ENCODE results near the gene CC2D2A. TPM values are rescaled to one million over a fixed set of nuclear protein-coding genes. Genes with fewer than 3 reads are reported as not detected.
"Not testable (repeated sequence)": the region's sequence is repeated elsewhere in the genome, so short reads cannot be mapped to it uniquely, and the experiment has no call there.

Gene CC2D2A
- total and polyA plus RNA-seq, 2 experiments from 2014 or later: 17.3 to 43.5 TPM

DNA sequence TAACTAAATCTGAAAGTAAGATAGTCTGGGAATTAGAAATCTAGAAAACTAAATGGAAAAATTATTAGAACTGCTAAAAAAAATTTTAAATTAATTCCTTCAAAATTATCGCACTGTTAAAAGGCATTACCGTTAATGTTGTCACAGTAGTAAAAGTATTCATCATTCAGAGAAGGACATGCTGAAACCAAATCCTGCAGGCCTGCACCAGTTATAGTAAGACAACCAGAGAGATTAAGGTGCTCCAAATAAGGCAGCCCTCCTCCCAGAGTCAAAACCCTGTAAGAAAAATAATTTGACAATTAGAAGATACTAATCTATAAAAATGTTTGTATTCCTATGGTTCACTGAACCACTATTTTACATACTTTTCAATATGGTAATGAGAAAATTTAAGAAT, 142.5 kb downstream of the CC2D2A start:
- TF ChIP-seq, protein P1, sequence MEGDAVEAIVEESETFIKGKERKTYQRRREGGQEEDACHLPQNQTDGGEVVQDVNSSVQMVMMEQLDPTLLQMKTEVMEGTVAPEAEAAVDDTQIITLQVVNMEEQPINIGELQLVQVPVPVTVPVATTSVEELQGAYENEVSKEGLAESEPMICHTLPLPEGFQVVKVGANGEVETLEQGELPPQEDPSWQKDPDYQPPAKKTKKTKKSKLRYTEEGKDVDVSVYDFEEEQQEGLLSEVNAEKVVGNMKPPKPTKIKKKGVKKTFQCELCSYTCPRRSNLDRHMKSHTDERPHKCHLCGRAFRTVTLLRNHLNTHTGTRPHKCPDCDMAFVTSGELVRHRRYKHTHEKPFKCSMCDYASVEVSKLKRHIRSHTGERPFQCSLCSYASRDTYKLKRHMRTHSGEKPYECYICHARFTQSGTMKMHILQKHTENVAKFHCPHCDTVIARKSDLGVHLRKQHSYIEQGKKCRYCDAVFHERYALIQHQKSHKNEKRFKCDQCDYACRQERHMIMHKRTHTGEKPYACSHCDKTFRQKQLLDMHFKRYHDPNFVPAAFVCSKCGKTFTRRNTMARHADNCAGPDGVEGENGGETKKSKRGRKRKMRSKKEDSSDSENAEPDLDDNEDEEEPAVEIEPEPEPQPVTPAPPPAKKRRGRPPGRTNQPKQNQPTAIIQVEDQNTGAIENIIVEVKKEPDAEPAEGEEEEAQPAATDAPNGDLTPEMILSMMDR (IDR thresholded peaks at IDR 0.05; ENCODE audit: low read depth, low read length): no peak
- DNase-seq (ENCODE audit: low read depth in 1 of 2, low spot score in 1 of 2): no peak
- peaks cover 6% of the 10 kb centered on the region for H3K4me1 ChIP-seq (ENCODE audit: low read depth)

DNA sequence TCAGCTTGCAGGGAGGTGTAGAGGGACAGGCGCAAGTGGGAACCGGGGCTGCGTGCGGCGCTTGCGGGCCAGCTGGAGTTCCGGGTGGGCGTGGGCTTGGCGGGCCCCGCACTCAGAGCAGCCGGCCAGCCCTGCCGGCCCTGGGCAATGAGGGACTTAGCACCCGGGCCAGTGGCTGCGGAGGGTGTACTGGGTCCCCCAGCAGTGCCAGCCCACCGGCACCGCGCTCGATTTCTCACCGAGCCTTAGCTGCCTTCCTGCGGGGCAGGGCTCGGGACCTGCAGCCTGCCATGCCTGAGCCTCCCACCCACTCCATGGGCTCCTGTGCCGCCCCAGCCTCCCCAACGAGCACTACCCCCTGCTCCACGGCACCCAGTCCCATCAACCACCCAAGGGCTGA, 145.2 kb downstream of the CC2D2A start:
- DNase-seq (ENCODE audit: low read depth in 1 of 2, low spot score in 1 of 2); H3K27me3 ChIP-seq; H3K9me3 ChIP-seq (ENCODE audit: low read depth); H3K4me1 ChIP-seq (ENCODE audit: low read depth); H3K27ac ChIP-seq; H3K4me3 ChIP-seq: not testable (repeated sequence)
- H3K36me3 ChIP-seq: peaks cover 12% of the 10 kb centered on the region

More for the DNA sequence above, 142.5 kb downstream of the CC2D2A start:
- Histone ChIP-seq H3K4me3 (no peak overlapping the region), H3K9me3 (ENCODE audit: low read depth) (no peaks in the 10 kb centered on the region), H3K27ac (no peak overlapping the region), H3K27me3 (no peaks in the 10 kb centered on the region), H3K36me3 (peaks cover 12% of the 10 kb centered on the region)

DNA sequence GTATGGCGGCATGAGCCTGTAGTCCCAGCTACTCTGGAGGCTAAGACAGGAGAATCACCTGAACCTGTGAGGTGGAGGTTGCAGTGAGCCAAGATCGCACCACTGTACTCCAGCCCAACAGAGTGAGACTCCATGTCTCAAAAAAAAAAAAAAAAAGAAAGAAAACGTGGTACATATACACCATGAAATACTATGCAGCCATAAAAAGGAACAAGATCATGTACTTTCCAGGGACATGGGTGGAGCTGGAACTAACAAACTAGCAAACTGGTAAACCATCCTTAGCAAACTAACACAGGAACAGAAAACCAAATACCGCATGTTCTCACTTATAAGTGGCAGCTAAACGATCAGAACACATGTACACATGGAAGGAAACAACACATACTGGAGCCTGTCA, 147.7 kb downstream of the CC2D2A start:
- not testable (repeated sequence) for H3K9me3 ChIP-seq (ENCODE audit: low read depth); H3K36me3 ChIP-seq; H3K27me3 ChIP-seq; H3K4me1 ChIP-seq (ENCODE audit: low read depth); DNase-seq (ENCODE audit: low read depth in 1 of 2, low spot score in 1 of 2); H3K27ac ChIP-seq; H3K4me3 ChIP-seq

DNA sequence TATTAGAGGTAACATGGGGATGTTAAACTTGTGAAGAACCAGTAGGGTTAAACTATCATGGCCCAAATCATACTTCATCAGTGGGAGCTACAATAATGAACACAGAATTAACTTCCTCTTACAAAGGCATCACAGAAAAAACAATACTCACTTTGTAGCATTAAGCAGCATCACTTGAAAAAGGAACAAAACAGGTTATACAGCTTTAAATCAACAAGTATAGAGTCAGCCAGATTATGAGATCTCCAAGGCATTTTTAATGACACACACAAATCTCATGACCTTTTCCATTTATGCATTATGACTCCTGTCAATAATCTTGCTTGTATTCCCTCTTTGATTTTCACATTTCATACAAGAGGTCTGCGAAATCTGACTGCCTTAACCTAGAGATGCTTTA, 167.1 kb downstream of the CC2D2A start:
- Histone ChIP-seq H3K9me3 (ENCODE audit: low read depth) (no peaks in the 10 kb centered on the region), H3K4me1 (ENCODE audit: low read depth) (no peaks in the 10 kb centered on the region), H3K27me3 (no peaks in the 10 kb centered on the region), H3K4me3 (no peak overlapping the region), H3K27ac (no peak overlapping the region), H3K36me3 (peaks cover 56% of the 10 kb centered on the region)
- TF ChIP-seq, protein P1 (IDR thresholded peaks at IDR 0.05; ENCODE audit: low read depth, low read length): no peak
- DNase-seq (ENCODE audit: low read depth in 1 of 2, low spot score in 1 of 2): no peak

DNA sequence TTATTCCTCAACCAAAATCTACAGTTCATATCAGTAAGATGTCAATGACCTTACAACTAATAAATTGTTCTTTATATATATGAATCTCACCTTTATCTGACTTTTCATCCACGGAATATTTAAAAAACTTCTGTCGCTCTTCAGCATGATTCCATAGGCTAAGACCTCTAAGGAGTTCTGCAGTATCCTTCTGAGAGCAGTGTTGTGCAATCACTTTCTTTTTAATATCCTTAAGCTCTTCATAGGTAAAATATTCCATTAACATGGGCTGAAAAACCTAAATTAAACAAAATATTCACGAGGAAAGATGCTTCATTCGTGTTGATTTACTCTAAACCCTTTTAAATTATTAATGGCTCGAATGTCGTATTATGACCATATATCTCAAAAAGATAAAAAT, 168.7 kb downstream of the CC2D2A start:
- DNase-seq (ENCODE audit: low read depth in 1 of 2, low spot score in 1 of 2): no peak
- TF ChIP-seq, protein P1 (IDR thresholded peaks at IDR 0.05; ENCODE audit: low read depth, low read length): no peak
- Histone ChIP-seq H3K4me1 (ENCODE audit: low read depth) (no peaks in the 10 kb centered on the region), H3K9me3 (ENCODE audit: low read depth) (no peaks in the 10 kb centered on the region), H3K27me3 (no peaks in the 10 kb centered on the region), H3K36me3 (peaks cover 51% of the 10 kb centered on the region), H3K27ac (no peak overlapping the region), H3K4me3 (no peak overlapping the region)

DNA sequence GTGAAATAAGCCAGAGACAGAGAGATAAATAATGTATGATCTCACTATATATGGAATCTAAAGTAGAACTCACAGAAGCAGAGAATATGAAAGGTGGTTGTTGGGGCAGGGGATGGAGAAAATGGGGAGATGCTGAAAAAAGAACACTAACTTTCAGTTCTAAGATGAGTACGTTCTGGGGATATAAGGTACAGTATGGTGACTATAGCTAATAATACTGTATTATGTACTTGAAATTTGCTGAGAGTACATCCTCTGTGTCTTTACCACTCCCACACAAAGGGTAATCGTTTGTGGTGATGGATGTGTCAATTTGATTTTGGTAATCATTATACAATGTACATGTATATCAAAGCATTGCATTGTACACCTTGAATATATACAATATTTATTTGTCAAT, 178.9 kb downstream of the CC2D2A start:
- H3K36me3 ChIP-seq: no peaks in the 10 kb centered on the region
- TF ChIP-seq, protein P1 (IDR thresholded peaks at IDR 0.05; ENCODE audit: low read depth, low read length): no peak
- H3K27ac ChIP-seq: no peak overlapping the region
- no peak overlapping the region for H3K4me3 ChIP-seq
- peaks cover 35% of the 10 kb centered on the region for H3K4me1 ChIP-seq (ENCODE audit: low read depth)
- no peaks in the 10 kb centered on the region for H3K27me3 ChIP-seq
- H3K9me3 ChIP-seq (ENCODE audit: low read depth): no peaks in the 10 kb centered on the region
- DNase-seq (ENCODE audit: low read depth in 1 of 2, low spot score in 1 of 2): no peak
